Heart right ventricle (tissue), 16 donors: Measurements from ENCODE around the gene KIF14. TPM values are rescaled to one million over a fixed set of nuclear protein-coding genes. Genes with fewer than 3 reads are reported as not detected.
"Not testable (repeated sequence)": the region's sequence is repeated elsewhere in the genome, so short reads cannot be mapped to it uniquely, and the experiment has no call there.

ENCODE experiments used
- ATAC-seq, 8 donors: fragments of 200-7000 bp; cut with Tn5 transposase; one replicate each; pipeline ENCODE4 v1.9.1; 2020; ENCODE audit warnings: mild to moderate bottlenecking in 8 of 8, moderate library complexity in 8 of 8, moderate number of reproducible peaks in 1 of 8
- DNase-seq, 2 donors: peaks; one replicate each; pipeline ENCODE4 v3.0.0-alpha.2; 2020
- H3K27ac ChIP-seq, 10 donors: fragments of 200-600 bp; sonication (generic) in 2 of 10; one replicate each; pipeline versions ENCODE4 v1.5.0 to v1.8.0; 2020 to 2022; ENCODE audit warnings: mild to moderate bottlenecking in 3 of 10
- H3K27me3 ChIP-seq, 7 donors: fragments of 200-600 bp; one replicate each; pipeline ENCODE4 v1.8.0; 2021 to 2022; ENCODE audit warnings: mild to moderate bottlenecking in 2 of 7
- H3K36me3 ChIP-seq, 9 donors: fragments of 200-600 bp; sonication (generic) in 1 of 9; one replicate each; pipeline versions ENCODE4 v1.5.0 to v1.8.0; 2020 to 2022; ENCODE audit warnings: mild to moderate bottlenecking in 2 of 9
- H3K4me1 ChIP-seq, 9 donors: fragments of 200-600 bp; sonication (generic) in 1 of 9; one replicate each; pipeline versions ENCODE4 v1.5.0 to v1.8.0; 2020 to 2022; ENCODE audit warnings: mild to moderate bottlenecking in 4 of 9
- H3K4me3 ChIP-seq, 10 donors: fragments of 200-600 bp; sonication (generic) in 2 of 10; one replicate each; pipeline versions ENCODE4 v1.5.0 to v1.8.0; 2020 to 2022; ENCODE audit warnings: mild to moderate bottlenecking in 7 of 10, moderate library complexity in 2 of 10
- H3K9me3 ChIP-seq, 11 donors: fragments of 200-600 bp in 10 of 11; sonication (generic) in 2 of 11; one replicate each; pipeline versions ENCODE4 v1.5.0 to v1.8.0; 2013 to 2022; ENCODE audit warnings: mild to moderate bottlenecking in 2 of 11, control low read depth in 1 of 11, moderate library complexity in 1 of 11
- WGBS, 2 donors: extraction: QIAGEN DNeasy Blood & Tissue Kit; methylation state at CpG; one replicate each; pipeline ENCODE4 v1.1.7; 2013; ENCODE audit warnings: inconsistent platforms in 1 of 2; 5-methylcytosine and 5-hydroxymethylcytosine counted together
- intact Hi-C, 10 donors: fragments of 100-400 bp; cut with DNase I; formaldehyde crosslinking; loops; one replicate each; pipeline versions ENCODE4 v1.11.1 to v1.14.2; 2022
- polyA plus RNA-seq, 2 donors: library from polyadenylated mRNA; stranded (reverse); fragments of 200-250 nt; gene quantifications; one replicate each; pipeline ENCODE4 v1.2.3, GENCODE V29; 2013
- total RNA-seq, 10 donors: library from RNA; stranded (reverse); fragmentation: NEBNext Ultra II Directional in 3 of 10; extraction: Animal tissue kit (Norgen Biotek cat#: 25700) in 3 of 10; gene quantifications; one replicate each; pipeline versions ENCODE4 v1.2.1 to v1.2.4, GENCODE V29; 2021 to 2023
- TF ChIP-seq, protein P1 (sequence below), 9 donors: fragments of 200-600 bp; sonication (generic) in 2 of 9; IDR thresholded peaks; one replicate each; pipeline versions ENCODE4 v1.5.0 to v1.8.0; 2021 to 2022; ENCODE audit warnings: antibody characterized with exemption in 9 of 9, mild to moderate bottlenecking in 5 of 9, moderate library complexity in 1 of 9
- donor health status: Arrhythmogenic right ventricular cardiomyopathy.
- donor health status: ischemic (EF 13 %, LVEDD 7.1; RV severe dilation, severe dysfunction).
- donor health status: healthy with polysubstance abuse.
- donor health status: DM: no; HTN: yes; CAD: no.
- donor health status: DM: no; HTN: no; CAD: no.
- donor health status: ischemic (EF 25% LVEDD 6.9; RV normal size, moderate dysfunction).
- donor health status: ischemic (EF 25% LVEDD 5.7; RV mildly dilated, moderate dysfunction).
- donor health status: healthy.
- donor health status: DM: yes; HTN: yes; CAD: no.
- donor health status: Ischemic cardiomyopathy.
- donor health status: ischemic (EF 35%, LVEDD 5.7; RV mildly dilated, moderate dysfunction).
- donor health status: nonischemic (EF 11% LVEDD 7.7; RV severe dilation, severe dysfunction).
- donor health status: DM: yes; HTN: yes; CAD: no.
- donor health status: PGD.
- donor health status: ischemic (EF 29% LVEDD 5.4; RV normal size, mild dysfunction).
- donor health status: nonischemic (EF 23%, LVEDD 6.1; RV moderate dilation, normal function).

Gene KIF14
- total and polyA plus RNA-seq, 12 donors, result under 0.01 to 1.3 (median 0.05) TPM; not detected in 2

- no peaks in the 10 kb centered on the region for H3K9me3 ChIP-seq
- DNase-seq (no peak), ATAC-seq (peak in 1 of 8 donors; percentile 50)
- TF ChIP-seq, protein P1, sequence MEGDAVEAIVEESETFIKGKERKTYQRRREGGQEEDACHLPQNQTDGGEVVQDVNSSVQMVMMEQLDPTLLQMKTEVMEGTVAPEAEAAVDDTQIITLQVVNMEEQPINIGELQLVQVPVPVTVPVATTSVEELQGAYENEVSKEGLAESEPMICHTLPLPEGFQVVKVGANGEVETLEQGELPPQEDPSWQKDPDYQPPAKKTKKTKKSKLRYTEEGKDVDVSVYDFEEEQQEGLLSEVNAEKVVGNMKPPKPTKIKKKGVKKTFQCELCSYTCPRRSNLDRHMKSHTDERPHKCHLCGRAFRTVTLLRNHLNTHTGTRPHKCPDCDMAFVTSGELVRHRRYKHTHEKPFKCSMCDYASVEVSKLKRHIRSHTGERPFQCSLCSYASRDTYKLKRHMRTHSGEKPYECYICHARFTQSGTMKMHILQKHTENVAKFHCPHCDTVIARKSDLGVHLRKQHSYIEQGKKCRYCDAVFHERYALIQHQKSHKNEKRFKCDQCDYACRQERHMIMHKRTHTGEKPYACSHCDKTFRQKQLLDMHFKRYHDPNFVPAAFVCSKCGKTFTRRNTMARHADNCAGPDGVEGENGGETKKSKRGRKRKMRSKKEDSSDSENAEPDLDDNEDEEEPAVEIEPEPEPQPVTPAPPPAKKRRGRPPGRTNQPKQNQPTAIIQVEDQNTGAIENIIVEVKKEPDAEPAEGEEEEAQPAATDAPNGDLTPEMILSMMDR (IDR thresholded peaks at IDR 0.05), result no peak
- no peaks in the 10 kb centered on the region for H3K36me3 ChIP-seq
- peaks cover 0 to 13% (median 0%) of the 10 kb centered on the region in 9 donors for H3K4me1 ChIP-seq
- H3K27ac ChIP-seq, result no peak overlapping the region
- no peak overlapping the region for H3K4me3 ChIP-seq
- intact Hi-C loops, result no loop called here
- WGBS, 2 donors, result 54 to 67% methylated on average over 9 of the region's 9 CpGs
- H3K27me3 ChIP-seq, result peaks cover 0 to 4% (median 0%) of the 10 kb centered on the region in 7 donors
Observed at GRCh38 chr1:200525090-200525987, 95.2 kb downstream of the KIF14 start.

DNA sequence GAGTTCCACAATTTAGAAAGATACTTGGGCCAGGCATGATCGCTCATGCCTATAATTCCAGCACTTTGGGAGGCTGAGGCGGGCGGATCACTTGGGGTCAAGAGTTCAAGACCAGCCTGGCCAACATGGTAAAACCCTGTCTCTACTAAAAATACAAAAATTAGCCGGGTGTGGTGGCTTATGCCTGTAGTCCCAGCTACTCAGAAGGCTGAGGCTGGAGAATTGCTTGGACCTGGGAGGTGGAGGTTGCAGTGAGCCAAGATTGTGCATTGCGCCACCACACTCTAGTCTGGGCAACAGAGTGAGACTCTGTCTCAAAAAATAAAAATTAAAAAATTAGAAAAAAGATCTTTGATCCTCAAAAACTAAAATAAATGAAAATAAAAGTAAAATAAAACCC lies 96.0 kb downstream of the KIF14 start:
- H3K36me3 ChIP-seq, DNase-seq, intact Hi-C loops, H3K4me3 ChIP-seq, H3K27ac ChIP-seq, H3K9me3 ChIP-seq, H3K27me3 ChIP-seq, ATAC-seq: not testable (repeated sequence)
- peaks cover 0 to 13% (median 0%) of the 10 kb centered on the region in 9 donors for H3K4me1 ChIP-seq
- 90 to 95% methylated on average over 5 of the region's 5 CpGs for WGBS, 2 donors

GRCh38 chr1:200524092-200524491 lies 96.5 kb downstream of the KIF14 start:
- H3K27me3 ChIP-seq, result peaks cover 0 to 7% (median 0%) of the 10 kb centered on the region in 7 donors
- TF ChIP-seq, protein P1 (IDR thresholded peaks at IDR 0.05), result no peak
- intact Hi-C loops, result no loop called here
- no peak overlapping the region for H3K4me3 ChIP-seq
- no peak for DNase-seq
- no peak overlapping the region for H3K27ac ChIP-seq
- peaks cover 0 to 13% (median 0%) of the 10 kb centered on the region in 9 donors for H3K4me1 ChIP-seq
- no peaks in the 10 kb centered on the region for H3K36me3 ChIP-seq
- 86 to 88% methylated on average over 2 of the region's 2 CpGs for WGBS, 2 donors
- no peaks in the 10 kb centered on the region for H3K9me3 ChIP-seq
- no peak for ATAC-seq

GRCh38 chr1:200520735-200521134 lies 99.8 kb downstream of the KIF14 start:
- 95% methylated on average over 8 of the region's 8 CpGs for WGBS, 2 donors
- Histone ChIP-seq H3K9me3 (no peaks in the 10 kb centered on the region), H3K36me3 (no peaks in the 10 kb centered on the region)

More at GRCh38 chr1:200520735-200521134, 99.8 kb downstream of the KIF14 start:
- Histone ChIP-seq H3K4me3 (no peak overlapping the region), H3K27ac (no peak overlapping the region), H3K27me3 (peaks cover 0 to 7% (median 0%) of the 10 kb centered on the region in 7 donors), H3K4me1 (peaks cover 0 to 8% (median 0%) of the 10 kb centered on the region in 9 donors)
- TF ChIP-seq, protein P1 (IDR thresholded peaks at IDR 0.05), result no peak
- ATAC-seq (no peak), DNase-seq (no peak)
- intact Hi-C loops, result no loop called here
